Ishikawa (cell line): ENCODE measurements around the gene TRRAP.

ENCODE experiments used
- CEBPB ChIP-seq: IDR thresholded peaks from 2 replicates; pipeline ENCODE4 v1.6.1; 2012
- CREB1 ChIP-seq: IDR thresholded peaks from 2 replicates; pipeline ENCODE4 v1.6.1; 2012; ENCODE audit warnings: low read depth
- EGR1 ChIP-seq: IDR thresholded peaks from 2 replicates; pipeline ENCODE4 v1.6.1; 2012
- EP300 ChIP-seq: IDR thresholded peaks from 2 replicates; pipeline ENCODE4 v1.6.1; 2012; ENCODE audit warnings: borderline replicate concordance
- FOXM1 ChIP-seq: IDR thresholded peaks from 2 replicates; pipeline ENCODE4 v1.6.1; 2012; ENCODE audit warnings: low read depth, borderline replicate concordance
- MAX ChIP-seq: IDR thresholded peaks from 2 replicates; pipeline ENCODE4 v1.6.1; 2012
- NFIC ChIP-seq: IDR thresholded peaks from 2 replicates; pipeline ENCODE4 v1.6.1; 2012
- RAD21 ChIP-seq: IDR thresholded peaks from 2 replicates; pipeline ENCODE4 v1.6.1; 2012; ENCODE audit warnings: low read depth
- REST ChIP-seq: IDR thresholded peaks from 2 replicates; pipeline ENCODE4 v1.6.1; 2012; ENCODE audit warnings: low read depth, mild to moderate bottlenecking
- TAF1 ChIP-seq: IDR thresholded peaks from 2 replicates; pipeline ENCODE4 v1.6.1; 2012; ENCODE audit warnings: low read depth, mild to moderate bottlenecking
- TCF12 ChIP-seq: IDR thresholded peaks from 2 replicates; pipeline ENCODE4 v1.6.1; 2012; ENCODE audit warnings: low read depth
- TEAD4 ChIP-seq: IDR thresholded peaks from 2 replicates; pipeline ENCODE4 v1.6.1; 2012
- YY1 ChIP-seq: IDR thresholded peaks from 2 replicates; pipeline ENCODE4 v1.6.1; 2012; ENCODE audit warnings: low read depth
- ZBTB7A ChIP-seq: IDR thresholded peaks from 2 replicates; pipeline ENCODE4 v1.6.1; 2012; ENCODE audit warnings: low read depth
- TF ChIP-seq, protein P1 (sequence below): IDR thresholded peaks from 2 replicates; pipeline ENCODE4 v1.6.1; 2012

TRRAP gene

DNA sequence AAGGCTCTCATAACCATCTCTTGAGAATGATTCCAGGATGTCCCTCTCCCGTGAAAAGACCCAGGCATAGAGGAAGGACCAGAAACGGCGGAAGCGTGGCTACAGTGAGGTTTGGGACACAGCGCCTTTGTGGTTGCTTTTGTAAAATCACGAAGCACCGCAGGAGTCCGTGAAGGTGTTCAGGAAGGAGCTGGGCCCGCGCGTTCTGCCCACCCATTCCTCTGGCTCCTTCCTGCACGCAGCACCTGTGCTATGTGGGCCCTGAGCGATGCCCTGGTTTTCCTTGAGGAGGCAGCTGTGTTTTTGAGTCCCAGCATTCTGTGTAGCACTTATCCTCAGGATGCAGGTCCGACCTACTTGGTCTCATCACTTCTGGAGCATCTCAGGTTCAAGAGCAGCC, 112.8 kb downstream of the TRRAP start:
- TF ChIP-seq TCF12 (no peak), TAF1 (no peak), CREB1 (no peak)

DNA sequence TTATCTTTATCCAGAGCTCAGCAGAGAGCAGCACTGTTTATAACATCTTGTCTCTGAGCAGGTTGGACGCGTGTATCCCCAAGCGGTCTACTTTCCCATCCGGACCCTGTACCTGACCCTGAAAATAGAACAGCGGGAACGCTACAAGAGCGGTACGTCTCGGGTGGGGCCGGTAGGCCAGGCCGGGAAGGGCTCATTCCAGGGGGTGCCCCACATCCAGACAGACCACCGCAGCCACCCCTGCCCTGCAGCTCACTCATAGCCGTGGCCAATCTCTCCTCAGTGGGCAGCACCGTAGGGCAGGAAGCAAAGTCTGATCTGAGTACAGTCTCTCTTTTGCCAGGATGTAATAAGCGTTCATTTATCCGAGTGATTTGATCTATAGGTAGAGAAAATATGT, 113.7 kb downstream of the TRRAP start:
- TF ChIP-seq MAX (no peak), YY1 (no peak), TCF12 (no peak), TAF1 (no peak), EGR1 (no peak), EP300 (no peak), ZBTB7A (no peak), CEBPB (no peak), REST (no peak), FOXM1 (no peak), CREB1 (no peak), TEAD4 (no peak), RAD21 (no peak), NFIC (no peak)
- TF ChIP-seq, protein P1, sequence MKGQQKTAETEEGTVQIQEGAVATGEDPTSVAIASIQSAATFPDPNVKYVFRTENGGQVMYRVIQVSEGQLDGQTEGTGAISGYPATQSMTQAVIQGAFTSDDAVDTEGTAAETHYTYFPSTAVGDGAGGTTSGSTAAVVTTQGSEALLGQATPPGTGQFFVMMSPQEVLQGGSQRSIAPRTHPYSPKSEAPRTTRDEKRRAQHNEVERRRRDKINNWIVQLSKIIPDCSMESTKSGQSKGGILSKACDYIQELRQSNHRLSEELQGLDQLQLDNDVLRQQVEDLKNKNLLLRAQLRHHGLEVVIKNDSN: no peak

- TF ChIP-seq TCF12 (no peak), CREB1 (no peak), FOXM1 (no peak), ZBTB7A (no peak), YY1 (no peak), CEBPB (no peak), NFIC (no peak), TAF1 (no peak), EGR1 (no peak), EP300 (no peak), RAD21 (no peak), MAX (no peak), TEAD4 (no peak), REST (no peak)
- TF ChIP-seq, protein P1: no peak
Measured at GRCh38 chr7:98993024-98993897, 114.9 kb downstream of the TRRAP start.

- TF ChIP-seq YY1 (no peak), RAD21 (no peak), EP300 (no peak)
- TF ChIP-seq, protein P1: no peak
Measured at GRCh38 chr7:98994046-98994944, 116.0 kb downstream of the TRRAP start.

DNA sequence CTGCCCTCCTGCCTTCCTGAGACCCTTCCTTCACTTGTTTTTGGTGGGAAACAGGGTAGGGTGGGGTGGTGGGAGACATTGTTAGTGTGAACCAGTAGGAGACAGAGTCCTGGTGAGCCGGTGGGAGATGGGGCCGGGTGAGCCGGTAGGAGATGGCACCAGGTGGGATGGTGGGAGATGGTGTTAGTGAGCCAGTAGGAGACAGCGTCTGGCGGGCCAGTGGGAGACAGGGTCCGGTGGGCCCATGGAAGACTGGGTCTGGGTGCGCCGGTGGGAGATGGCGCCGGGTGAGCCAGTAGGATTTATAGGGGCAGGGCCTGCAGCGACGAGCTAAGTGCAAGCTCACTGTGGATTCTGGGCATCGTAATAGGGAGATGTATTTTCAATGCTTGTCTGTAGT, 116.8 kb downstream of the TRRAP start:
- TF ChIP-seq MAX (no peak), TEAD4 (no peak), EGR1 (no peak), NFIC (no peak), YY1 (no peak), CEBPB (no peak), TAF1 (no peak), FOXM1 (no peak), TCF12 (no peak), ZBTB7A (no peak), REST (no peak), CREB1 (no peak), RAD21 (no peak), EP300 (no peak)
- TF ChIP-seq, protein P1: no peak
